Keratinocyte (primary cell): ENCODE results near the gene ADGRL3.

Experiments
- EZH2 ChIP-seq: IDR thresholded peaks from one replicate; pipeline ENCODE4 v1.6.1; 2012; ENCODE audit warnings: inconsistent platforms, mild to moderate bottlenecking, low read length, moderate library complexity
- TF ChIP-seq, protein P1 (sequence below), 3 experiments: IDR thresholded peaks in 1 of 3; conservative IDR thresholded peaks in 1 of 3; optimal IDR thresholded peaks in 1 of 3; 2 replicates in 2 of 3; 3 replicates in 1 of 3; pipeline versions ENCODE3 to v1.5.1; 2011; ENCODE audit warnings: low read length in 3 of 3, mild to moderate bottlenecking in 3 of 3, moderate library complexity in 2 of 3, control low read depth in 1 of 3, inconsistent platforms in 1 of 3; ENCODE audit not compliant: insufficient read depth in 2 of 3; ENCODE audit errors: extremely low read depth in 1 of 3

DNA sequence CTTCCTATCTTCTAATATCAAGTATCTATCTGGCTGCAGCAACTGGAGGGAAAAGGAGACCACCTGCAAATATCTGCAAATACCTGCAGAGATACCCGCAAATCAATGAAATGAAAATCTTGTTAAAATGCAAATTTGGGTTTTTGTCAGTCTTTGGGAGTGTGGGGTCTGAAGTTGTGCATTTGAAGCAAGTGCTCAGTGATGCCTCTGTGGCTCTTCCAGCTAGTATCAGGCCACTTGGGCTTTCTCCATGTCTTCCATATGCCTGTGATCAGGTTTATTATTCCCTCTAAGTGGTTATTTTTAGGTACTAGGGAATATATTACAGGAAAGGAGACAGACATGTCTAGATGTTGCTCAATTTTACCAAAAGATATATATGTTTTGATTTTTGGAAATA lies 880.3 kb downstream of the ADGRL3 start:
- TF ChIP-seq, protein P1, sequence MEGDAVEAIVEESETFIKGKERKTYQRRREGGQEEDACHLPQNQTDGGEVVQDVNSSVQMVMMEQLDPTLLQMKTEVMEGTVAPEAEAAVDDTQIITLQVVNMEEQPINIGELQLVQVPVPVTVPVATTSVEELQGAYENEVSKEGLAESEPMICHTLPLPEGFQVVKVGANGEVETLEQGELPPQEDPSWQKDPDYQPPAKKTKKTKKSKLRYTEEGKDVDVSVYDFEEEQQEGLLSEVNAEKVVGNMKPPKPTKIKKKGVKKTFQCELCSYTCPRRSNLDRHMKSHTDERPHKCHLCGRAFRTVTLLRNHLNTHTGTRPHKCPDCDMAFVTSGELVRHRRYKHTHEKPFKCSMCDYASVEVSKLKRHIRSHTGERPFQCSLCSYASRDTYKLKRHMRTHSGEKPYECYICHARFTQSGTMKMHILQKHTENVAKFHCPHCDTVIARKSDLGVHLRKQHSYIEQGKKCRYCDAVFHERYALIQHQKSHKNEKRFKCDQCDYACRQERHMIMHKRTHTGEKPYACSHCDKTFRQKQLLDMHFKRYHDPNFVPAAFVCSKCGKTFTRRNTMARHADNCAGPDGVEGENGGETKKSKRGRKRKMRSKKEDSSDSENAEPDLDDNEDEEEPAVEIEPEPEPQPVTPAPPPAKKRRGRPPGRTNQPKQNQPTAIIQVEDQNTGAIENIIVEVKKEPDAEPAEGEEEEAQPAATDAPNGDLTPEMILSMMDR (optimal IDR thresholded peaks at IDR 0.05 in 1 of 3, IDR thresholded peaks at IDR 0.05 in 1 of 3, conservative IDR thresholded peaks at IDR 0.05 in 1 of 3; ENCODE audit: extremely low read depth in 1 of 3, insufficient read depth in 2 of 3, low read length in 3 of 3), result no peak
- TF ChIP-seq EZH2, result no peak
